Gastrocnemius medialis (tissue), 4 donors: ENCODE measurements around the gene NDUFA12.

Source experiments
- CTCF ChIP-seq, 5 experiments: fragments of 450-650 bp in 3 of 5; fragments of 200-600 bp in 2 of 5; sonication (generic) in 2 of 5; IDR thresholded peaks in 4 of 5; conservative IDR thresholded peaks in 1 of 5; 1 replicate in 4 of 5; 2 replicates in 1 of 5; pipeline ENCODE4 v1.5.1; 2016 to 2019; ENCODE audit warnings: antibody characterized with exemption in 5 of 5, mild to moderate bottlenecking in 3 of 5, moderate library complexity in 3 of 5
- POLR2A ChIP-seq, 2 donors: fragments of 450-650 bp; IDR thresholded peaks; one replicate each; pipeline ENCODE4 v1.6.1; 2017; ENCODE audit warnings: antibody characterized with exemption in 2 of 2, mild to moderate bottlenecking in 2 of 2, moderate library complexity in 2 of 2

- no peak for TF ChIP-seq CTCF (IDR thresholded peaks at IDR 0.05 in 4 of 5, conservative IDR thresholded peaks at IDR 0.05 in 1 of 5)
- no peak for TF ChIP-seq POLR2A (IDR thresholded peaks at IDR 0.05)
These were observed 30.7 kb downstream of the NDUFA12 start for GRCh38 chr12:94972795-94973194.
